ENCODE measurements around the gene DOCK9.

The DOCK9 gene

GRCh38 chr13:98866882-98867281 lies 111.0 kb downstream of the DOCK9 start:
- TF ChIP-seq TEAD4 (IDR thresholded peaks at IDR 0.05) (no peak), EP300 (IDR thresholded peaks at IDR 0.05; ENCODE audit: borderline replicate concordance) (no peak), RAD21 (IDR thresholded peaks at IDR 0.05; ENCODE audit: low read depth) (no peak), YY1 (IDR thresholded peaks at IDR 0.05; ENCODE audit: low read depth) (no peak), MAX (IDR thresholded peaks at IDR 0.05) (no peak), TAF1 (IDR thresholded peaks at IDR 0.05; ENCODE audit: low read depth) (no peak), ZBTB7A (IDR thresholded peaks at IDR 0.05; ENCODE audit: low read depth) (no peak), NFIC (IDR thresholded peaks at IDR 0.05) (no peak), TCF12 (IDR thresholded peaks at IDR 0.05; ENCODE audit: low read depth) (no peak), CEBPB (IDR thresholded peaks at IDR 0.05) (no peak), USF1 (IDR thresholded peaks at IDR 0.05) (no peak), CREB1 (IDR thresholded peaks at IDR 0.05; ENCODE audit: low read depth) (no peak), FOXM1 (IDR thresholded peaks at IDR 0.05; ENCODE audit: borderline replicate concordance, low read depth) (no peak), EGR1 (IDR thresholded peaks at IDR 0.05) (no peak)
- TF ChIP-seq, protein P1, sequence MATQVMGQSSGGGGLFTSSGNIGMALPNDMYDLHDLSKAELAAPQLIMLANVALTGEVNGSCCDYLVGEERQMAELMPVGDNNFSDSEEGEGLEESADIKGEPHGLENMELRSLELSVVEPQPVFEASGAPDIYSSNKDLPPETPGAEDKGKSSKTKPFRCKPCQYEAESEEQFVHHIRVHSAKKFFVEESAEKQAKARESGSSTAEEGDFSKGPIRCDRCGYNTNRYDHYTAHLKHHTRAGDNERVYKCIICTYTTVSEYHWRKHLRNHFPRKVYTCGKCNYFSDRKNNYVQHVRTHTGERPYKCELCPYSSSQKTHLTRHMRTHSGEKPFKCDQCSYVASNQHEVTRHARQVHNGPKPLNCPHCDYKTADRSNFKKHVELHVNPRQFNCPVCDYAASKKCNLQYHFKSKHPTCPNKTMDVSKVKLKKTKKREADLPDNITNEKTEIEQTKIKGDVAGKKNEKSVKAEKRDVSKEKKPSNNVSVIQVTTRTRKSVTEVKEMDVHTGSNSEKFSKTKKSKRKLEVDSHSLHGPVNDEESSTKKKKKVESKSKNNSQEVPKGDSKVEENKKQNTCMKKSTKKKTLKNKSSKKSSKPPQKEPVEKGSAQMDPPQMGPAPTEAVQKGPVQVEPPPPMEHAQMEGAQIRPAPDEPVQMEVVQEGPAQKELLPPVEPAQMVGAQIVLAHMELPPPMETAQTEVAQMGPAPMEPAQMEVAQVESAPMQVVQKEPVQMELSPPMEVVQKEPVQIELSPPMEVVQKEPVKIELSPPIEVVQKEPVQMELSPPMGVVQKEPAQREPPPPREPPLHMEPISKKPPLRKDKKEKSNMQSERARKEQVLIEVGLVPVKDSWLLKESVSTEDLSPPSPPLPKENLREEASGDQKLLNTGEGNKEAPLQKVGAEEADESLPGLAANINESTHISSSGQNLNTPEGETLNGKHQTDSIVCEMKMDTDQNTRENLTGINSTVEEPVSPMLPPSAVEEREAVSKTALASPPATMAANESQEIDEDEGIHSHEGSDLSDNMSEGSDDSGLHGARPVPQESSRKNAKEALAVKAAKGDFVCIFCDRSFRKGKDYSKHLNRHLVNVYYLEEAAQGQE (IDR thresholded peaks at IDR 0.05; ENCODE audit: low read depth) = no peak

GRCh38 chr13:98860491-98860890 lies 117.4 kb downstream of the DOCK9 start:
- TF ChIP-seq, protein P1 (IDR thresholded peaks at IDR 0.05; ENCODE audit: low read depth) = no peak
- no peak for TF ChIP-seq TAF1 (IDR thresholded peaks at IDR 0.05; ENCODE audit: low read depth)
- TF ChIP-seq RAD21 (IDR thresholded peaks at IDR 0.05; ENCODE audit: low read depth) = no peak
- TF ChIP-seq TEAD4 (IDR thresholded peaks at IDR 0.05) = no peak
- TF ChIP-seq CREB1 (IDR thresholded peaks at IDR 0.05; ENCODE audit: low read depth) = no peak
- TF ChIP-seq CEBPB (IDR thresholded peaks at IDR 0.05) = no peak
- TF ChIP-seq EP300 (IDR thresholded peaks at IDR 0.05; ENCODE audit: borderline replicate concordance) = no peak
- TF ChIP-seq ZBTB7A (IDR thresholded peaks at IDR 0.05; ENCODE audit: low read depth) = no peak
- TF ChIP-seq EGR1 (IDR thresholded peaks at IDR 0.05) = no peak
- TF ChIP-seq MAX (IDR thresholded peaks at IDR 0.05) = no peak
- TF ChIP-seq FOXM1 (IDR thresholded peaks at IDR 0.05; ENCODE audit: borderline replicate concordance, low read depth) = no peak
- TF ChIP-seq TCF12 (IDR thresholded peaks at IDR 0.05; ENCODE audit: low read depth) = no peak

- TF ChIP-seq CEBPB (IDR thresholded peaks at IDR 0.05) (no peak), NFIC (IDR thresholded peaks at IDR 0.05) (no peak), YY1 (IDR thresholded peaks at IDR 0.05; ENCODE audit: low read depth) (no peak), ZBTB7A (IDR thresholded peaks at IDR 0.05; ENCODE audit: low read depth) (no peak), EGR1 (IDR thresholded peaks at IDR 0.05) (no peak), TCF12 (IDR thresholded peaks at IDR 0.05; ENCODE audit: low read depth) (no peak), TAF1 (IDR thresholded peaks at IDR 0.05; ENCODE audit: low read depth) (no peak), FOXM1 (IDR thresholded peaks at IDR 0.05; ENCODE audit: borderline replicate concordance, low read depth) (no peak)
- TF ChIP-seq, protein P1 (IDR thresholded peaks at IDR 0.05; ENCODE audit: low read depth) = no peak
These were observed 119.7 kb downstream of the DOCK9 start for GRCh38 chr13:98858191-98858590.

- TF ChIP-seq NFIC (IDR thresholded peaks at IDR 0.05) (no peak), FOXM1 (IDR thresholded peaks at IDR 0.05; ENCODE audit: borderline replicate concordance, low read depth) (no peak), TAF1 (IDR thresholded peaks at IDR 0.05; ENCODE audit: low read depth) (no peak), MAX (IDR thresholded peaks at IDR 0.05) (no peak), EP300 (IDR thresholded peaks at IDR 0.05; ENCODE audit: borderline replicate concordance) (no peak), TEAD4 (IDR thresholded peaks at IDR 0.05) (no peak), USF1 (IDR thresholded peaks at IDR 0.05) (no peak), CEBPB (IDR thresholded peaks at IDR 0.05) (no peak)
These were observed 120.9 kb downstream of the DOCK9 start for GRCh38 chr13:98856983-98857382.
